Measurements from ENCODE around the gene TOMM5. TPM values are rescaled to one million over a fixed set of nuclear protein-coding genes. Genes with fewer than 3 reads are reported as not detected.

Gene TOMM5
- total RNA-seq = 117 and 140 TPM in 2 replicates

GRCh38 chr9:37592108-37592951, at the start of gene TOMM5:
TOMM5 (minus strand) TSS chr9:37592597; CDS start chr9:37592532, 65 bp downstream.

GRCh38 chr9:37575921-37576721, 16.3 kb downstream of the TOMM5 start, which contains the start of gene FBXO10:
FBXO10 (minus strand) TSS chr9:37576380; CDS start chr9:37541768, 34,612 bp downstream.

Other genes starting within 250 kb of the TOMM5 start
- gene GRHPR, start 169.9 kb downstream of the TOMM5 start, total RNA-seq = 101 and 103 TPM in 2 replicates
- 6.3 and 7.0 TPM in 2 replicates for gene ZBTB5, start 127.1 kb downstream of the TOMM5 start, total RNA-seq
- gene POLR1E, start 106.6 kb downstream of the TOMM5 start, total RNA-seq = 21.5 and 28.1 TPM in 2 replicates
- gene FBXO10, start 16.2 kb downstream of the TOMM5 start, total RNA-seq = 8.3 and 9.5 TPM in 2 replicates
- gene FRMPD1, start 58.4 kb upstream of the TOMM5 start, total RNA-seq = not detected in 2 replicates
- 3.3 and 4.6 TPM in 2 replicates for gene TRMT10B, start 161.2 kb upstream of the TOMM5 start, total RNA-seq
- gene EXOSC3, start 192.5 kb upstream of the TOMM5 start, total RNA-seq = 29.3 and 36.3 TPM in 2 replicates
- 15.5 and 21.7 TPM in 2 replicates for gene DCAF10, start 208.2 kb upstream of the TOMM5 start, total RNA-seq